ENCODE data around the gene LRCH2.

The LRCH2 gene

DNA sequence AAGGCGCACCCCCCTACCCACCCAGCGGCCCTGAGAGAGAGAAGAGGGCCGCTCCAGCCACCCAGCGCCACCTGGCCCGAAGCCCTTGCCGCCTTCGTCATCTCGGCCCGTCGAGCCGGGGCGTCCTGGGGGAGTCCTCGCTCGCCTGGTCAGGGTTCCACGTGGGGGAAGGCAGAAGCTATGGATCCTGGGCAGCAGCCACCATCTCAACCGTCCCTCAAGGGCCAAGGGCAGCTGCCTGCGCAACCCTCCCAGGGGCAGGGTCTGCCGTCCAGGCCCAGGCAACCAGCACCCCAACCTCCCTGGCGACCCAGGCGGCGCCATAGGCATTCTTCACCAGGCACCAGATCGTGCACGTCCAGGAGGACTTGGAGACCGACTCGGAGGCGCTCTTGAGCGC is 165.0 kb downstream of the LRCH2 start:
- H3K27me3 ChIP-seq (ENCODE audit: control insufficient read depth, insufficient read depth, low read length) = no peaks in the 10 kb centered on the region
- H3K4me1 ChIP-seq (ENCODE audit: control insufficient read depth, insufficient read depth, low read length) = no peaks in the 10 kb centered on the region
- no peak overlapping the region for H3K27ac ChIP-seq (ENCODE audit: low read length)
- no peak for DNase-seq (ENCODE audit: low read depth, low spot score)
- no peak overlapping the region for H3K4me3 ChIP-seq (ENCODE audit: low read length)
- WGBS (ENCODE audit: insufficient coverage, insufficient read length) = no CpG with 5 or more reads among the region's 27 CpGs
- H3K36me3 ChIP-seq (ENCODE audit: control insufficient read depth, insufficient read depth, low read length) = no peaks in the 10 kb centered on the region
- H3K9me3 ChIP-seq (ENCODE audit: control insufficient read depth, insufficient read depth, low read length) = no peaks in the 10 kb centered on the region

DNA sequence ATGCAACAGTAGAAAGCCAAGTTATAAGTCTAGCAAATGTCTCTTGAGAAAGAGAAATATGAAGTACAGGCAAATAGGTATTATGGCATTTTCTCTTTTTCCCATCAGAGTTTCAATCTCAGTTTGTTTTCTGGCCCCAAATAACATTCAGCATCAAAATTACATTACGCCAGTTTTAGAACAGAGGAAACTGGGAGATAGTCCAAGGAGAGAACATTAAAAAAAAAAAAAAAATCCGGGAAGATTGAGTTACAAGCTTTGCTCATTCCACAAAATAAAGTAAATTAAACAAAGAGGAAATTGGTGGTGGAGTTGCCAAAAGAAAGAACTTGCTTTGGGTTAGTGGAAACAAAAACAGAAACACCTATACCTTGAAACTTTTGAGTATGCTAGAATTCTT is 166.1 kb downstream of the LRCH2 start:
- no peak overlapping the region for H3K4me3 ChIP-seq (ENCODE audit: low read length)
- no peaks in the 10 kb centered on the region for H3K36me3 ChIP-seq (ENCODE audit: control insufficient read depth, insufficient read depth, low read length)
- H3K4me1 ChIP-seq (ENCODE audit: control insufficient read depth, insufficient read depth, low read length) = no peaks in the 10 kb centered on the region
- no peaks in the 10 kb centered on the region for H3K27me3 ChIP-seq (ENCODE audit: control insufficient read depth, insufficient read depth, low read length)
- no peak overlapping the region for H3K27ac ChIP-seq (ENCODE audit: low read length)
- no peak for DNase-seq (ENCODE audit: low read depth, low spot score)
- WGBS (ENCODE audit: insufficient coverage, insufficient read length) = no CpG with 5 or more reads among the region's 2 CpGs
- no peaks in the 10 kb centered on the region for H3K9me3 ChIP-seq (ENCODE audit: control insufficient read depth, insufficient read depth, low read length)

DNA sequence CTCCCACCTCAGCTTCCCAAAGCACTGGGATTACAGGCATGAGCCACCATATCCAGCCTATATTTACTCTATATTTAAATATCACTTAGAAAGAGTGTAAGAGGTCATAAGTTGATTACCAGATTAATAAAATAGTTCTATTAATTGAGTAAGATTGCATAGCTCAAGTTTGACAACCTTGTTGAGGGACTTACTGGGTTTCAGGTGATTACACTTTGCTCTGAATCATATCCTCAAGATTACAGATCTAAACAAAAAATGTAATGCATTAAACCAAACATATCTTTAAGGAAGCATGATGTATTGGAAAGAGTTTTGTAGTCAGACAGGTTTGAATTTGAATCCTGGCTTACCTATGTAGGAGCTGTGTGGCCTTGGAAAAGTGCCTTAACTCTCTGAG is 168.6 kb downstream of the LRCH2 start:
- no peak overlapping the region for H3K4me3 ChIP-seq (ENCODE audit: low read length)
- no peak overlapping the region for H3K27ac ChIP-seq (ENCODE audit: low read length)
- no peaks in the 10 kb centered on the region for H3K27me3 ChIP-seq (ENCODE audit: control insufficient read depth, insufficient read depth, low read length)
- no peaks in the 10 kb centered on the region for H3K36me3 ChIP-seq (ENCODE audit: control insufficient read depth, insufficient read depth, low read length)
- no peaks in the 10 kb centered on the region for H3K4me1 ChIP-seq (ENCODE audit: control insufficient read depth, insufficient read depth, low read length)
- DNase-seq (ENCODE audit: low read depth, low spot score) = no peak
- no peaks in the 10 kb centered on the region for H3K9me3 ChIP-seq (ENCODE audit: control insufficient read depth, insufficient read depth, low read length)

All from iPS DF 6.9 (cell line).